ENCODE results near the gene ARHGAP42.

Gene ARHGAP42

DNA sequence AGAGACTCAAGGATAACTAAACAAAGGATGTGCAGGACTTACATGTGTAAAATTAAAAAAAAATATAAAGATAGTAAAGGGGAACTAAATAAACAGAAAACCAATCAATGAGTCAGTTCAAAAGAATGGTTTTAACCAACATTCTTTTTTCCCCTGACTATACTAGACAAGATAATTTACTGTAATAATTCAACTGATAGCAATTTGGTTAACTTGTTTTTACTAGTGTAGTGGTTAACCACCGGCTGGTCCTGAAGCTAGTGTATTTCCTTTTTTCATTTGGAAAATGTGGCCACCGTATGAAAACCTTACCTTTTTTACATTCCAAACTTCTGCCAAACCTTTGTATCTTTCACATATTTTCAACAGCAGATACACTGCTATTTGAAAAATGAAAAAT is 123.1 kb downstream of the ARHGAP42 start:
- H3K4me3 ChIP-seq (ENCODE audit: low read depth, low read length), result no peak overlapping the region
- DNase-seq (ENCODE audit: low read depth), result no peak
- TF ChIP-seq MYC (IDR thresholded peaks at IDR 0.05; ENCODE audit: low read depth, low read length) (no peak), POLR2A (IDR thresholded peaks at IDR 0.05; ENCODE audit: extremely low read depth, insufficient read length) (no peak)
- TF ChIP-seq, protein P1, sequence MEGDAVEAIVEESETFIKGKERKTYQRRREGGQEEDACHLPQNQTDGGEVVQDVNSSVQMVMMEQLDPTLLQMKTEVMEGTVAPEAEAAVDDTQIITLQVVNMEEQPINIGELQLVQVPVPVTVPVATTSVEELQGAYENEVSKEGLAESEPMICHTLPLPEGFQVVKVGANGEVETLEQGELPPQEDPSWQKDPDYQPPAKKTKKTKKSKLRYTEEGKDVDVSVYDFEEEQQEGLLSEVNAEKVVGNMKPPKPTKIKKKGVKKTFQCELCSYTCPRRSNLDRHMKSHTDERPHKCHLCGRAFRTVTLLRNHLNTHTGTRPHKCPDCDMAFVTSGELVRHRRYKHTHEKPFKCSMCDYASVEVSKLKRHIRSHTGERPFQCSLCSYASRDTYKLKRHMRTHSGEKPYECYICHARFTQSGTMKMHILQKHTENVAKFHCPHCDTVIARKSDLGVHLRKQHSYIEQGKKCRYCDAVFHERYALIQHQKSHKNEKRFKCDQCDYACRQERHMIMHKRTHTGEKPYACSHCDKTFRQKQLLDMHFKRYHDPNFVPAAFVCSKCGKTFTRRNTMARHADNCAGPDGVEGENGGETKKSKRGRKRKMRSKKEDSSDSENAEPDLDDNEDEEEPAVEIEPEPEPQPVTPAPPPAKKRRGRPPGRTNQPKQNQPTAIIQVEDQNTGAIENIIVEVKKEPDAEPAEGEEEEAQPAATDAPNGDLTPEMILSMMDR (IDR thresholded peaks at IDR 0.05; ENCODE audit: low read depth, low read length), result no peak
- TF ChIP-seq, protein P2, sequence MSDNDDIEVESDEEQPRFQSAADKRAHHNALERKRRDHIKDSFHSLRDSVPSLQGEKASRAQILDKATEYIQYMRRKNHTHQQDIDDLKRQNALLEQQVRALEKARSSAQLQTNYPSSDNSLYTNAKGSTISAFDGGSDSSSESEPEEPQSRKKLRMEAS (IDR thresholded peaks at IDR 0.05; ENCODE audit: low read depth, low read length), result no peak

DNA sequence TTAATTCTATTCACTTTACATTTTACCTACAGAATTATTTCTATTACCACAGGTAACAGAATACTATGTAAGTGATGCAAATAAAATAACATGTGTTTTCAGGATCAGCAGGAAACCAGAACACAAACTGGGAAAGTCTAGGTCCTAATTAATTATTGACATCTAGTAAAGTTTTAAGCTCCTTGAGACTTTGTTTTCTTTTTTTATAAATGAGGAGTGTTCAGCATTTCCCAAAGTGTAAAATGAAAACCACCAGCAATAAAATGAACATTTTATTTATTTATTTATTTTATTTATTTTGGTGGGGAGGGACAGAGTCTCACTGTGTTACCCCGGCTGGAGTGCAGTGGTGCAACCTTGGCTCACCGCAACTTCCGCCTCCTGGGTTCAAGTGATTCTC is 123.6 kb downstream of the ARHGAP42 start:
- TF ChIP-seq, protein P1 (IDR thresholded peaks at IDR 0.05; ENCODE audit: low read depth, low read length), result no peak
- TF ChIP-seq POLR2A (IDR thresholded peaks at IDR 0.05; ENCODE audit: extremely low read depth, insufficient read length) (no peak), MYC (IDR thresholded peaks at IDR 0.05; ENCODE audit: low read depth, low read length) (no peak)
- TF ChIP-seq, protein P2 (IDR thresholded peaks at IDR 0.05; ENCODE audit: low read depth, low read length), result no peak
- H3K4me3 ChIP-seq (ENCODE audit: low read depth, low read length), result no peak overlapping the region
- DNase-seq (ENCODE audit: low read depth), result no peak

DNA sequence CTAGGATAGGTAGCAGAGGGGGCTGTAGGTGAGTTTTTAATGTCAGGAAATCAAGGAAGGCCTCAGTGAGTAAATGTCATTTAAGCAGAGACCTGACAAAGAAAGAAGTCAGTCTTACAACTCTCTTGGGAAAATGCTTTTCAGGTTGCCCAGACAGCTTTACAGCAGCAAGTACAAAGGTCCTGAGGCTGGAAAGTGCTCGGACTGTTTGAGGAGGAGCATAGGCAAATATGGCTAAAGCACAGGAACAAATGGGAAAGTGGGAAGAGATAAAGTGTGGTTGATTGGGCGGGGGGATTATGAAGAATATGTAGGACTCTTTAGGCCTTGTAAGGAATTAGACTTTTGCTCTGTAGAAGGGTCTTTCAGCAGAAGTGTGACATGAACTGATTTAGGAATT is 125.4 kb downstream of the ARHGAP42 start:
- TF ChIP-seq POLR2A (IDR thresholded peaks at IDR 0.05; ENCODE audit: extremely low read depth, insufficient read length), result no peak
- no peak overlapping the region for H3K4me3 ChIP-seq (ENCODE audit: low read depth, low read length)
- no peak for DNase-seq (ENCODE audit: low read depth)

DNA sequence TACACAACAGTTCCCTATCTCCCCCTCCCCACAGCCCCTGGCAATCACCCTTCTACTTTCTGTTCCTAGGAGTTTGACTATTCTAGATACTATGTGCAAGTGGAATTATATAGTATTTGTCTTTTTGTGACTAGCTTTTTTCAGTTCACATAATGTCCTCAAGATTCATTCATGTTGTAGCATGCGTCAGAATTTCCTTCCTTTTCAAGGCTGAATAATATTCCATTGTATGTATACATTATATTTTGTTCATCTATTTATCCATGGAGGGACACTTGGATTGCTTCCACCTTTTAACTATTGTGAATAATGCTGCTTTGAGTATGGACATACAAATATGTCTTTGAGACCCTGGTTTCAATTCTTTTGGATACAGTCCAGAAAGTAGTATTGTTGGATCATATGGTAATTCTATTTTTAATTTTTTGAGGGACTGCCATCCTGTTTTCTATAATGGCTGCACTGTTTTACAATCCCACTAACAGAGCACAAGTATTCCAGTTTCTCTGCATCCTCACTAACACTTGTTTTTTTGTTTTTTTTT is 128.8 kb downstream of the ARHGAP42 start:
- TF ChIP-seq, protein P1 (IDR thresholded peaks at IDR 0.05; ENCODE audit: low read depth, low read length), result no peak
- TF ChIP-seq, protein P2 (IDR thresholded peaks at IDR 0.05; ENCODE audit: low read depth, low read length), result no peak
- TF ChIP-seq MYC (IDR thresholded peaks at IDR 0.05; ENCODE audit: low read depth, low read length), result no peak
- TF ChIP-seq POLR2A (IDR thresholded peaks at IDR 0.05; ENCODE audit: extremely low read depth, insufficient read length), result no peak
- no peak overlapping the region for H3K4me3 ChIP-seq (ENCODE audit: low read depth, low read length)
- no peak for DNase-seq (ENCODE audit: low read depth)

DNA sequence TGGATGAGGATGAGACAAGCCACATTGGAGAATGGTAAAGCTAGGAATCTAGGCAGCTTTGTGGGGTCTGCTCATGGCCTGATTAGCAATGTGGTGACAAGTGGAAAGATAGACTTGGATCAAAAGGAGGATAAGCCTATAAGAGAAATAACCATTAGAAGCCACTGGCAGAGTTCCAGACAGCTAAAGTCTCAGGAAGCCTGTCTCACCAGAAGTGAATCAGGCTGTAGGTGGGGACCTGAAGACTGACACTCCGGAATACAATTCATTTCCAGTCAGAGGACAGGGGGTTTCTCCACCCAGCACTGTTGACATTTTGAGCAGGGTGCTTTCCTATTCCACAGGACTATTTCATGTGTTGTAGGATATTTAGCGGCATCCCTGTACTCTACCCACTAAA is 129.7 kb downstream of the ARHGAP42 start:
- no peak overlapping the region for H3K4me3 ChIP-seq (ENCODE audit: low read depth, low read length)
- TF ChIP-seq, protein P2 (IDR thresholded peaks at IDR 0.05; ENCODE audit: low read depth, low read length), result no peak
- TF ChIP-seq POLR2A (IDR thresholded peaks at IDR 0.05; ENCODE audit: extremely low read depth, insufficient read length) (no peak), MYC (IDR thresholded peaks at IDR 0.05; ENCODE audit: low read depth, low read length) (no peak)
- TF ChIP-seq, protein P1 (IDR thresholded peaks at IDR 0.05; ENCODE audit: low read depth, low read length), result no peak
- no peak for DNase-seq (ENCODE audit: low read depth)

DNA sequence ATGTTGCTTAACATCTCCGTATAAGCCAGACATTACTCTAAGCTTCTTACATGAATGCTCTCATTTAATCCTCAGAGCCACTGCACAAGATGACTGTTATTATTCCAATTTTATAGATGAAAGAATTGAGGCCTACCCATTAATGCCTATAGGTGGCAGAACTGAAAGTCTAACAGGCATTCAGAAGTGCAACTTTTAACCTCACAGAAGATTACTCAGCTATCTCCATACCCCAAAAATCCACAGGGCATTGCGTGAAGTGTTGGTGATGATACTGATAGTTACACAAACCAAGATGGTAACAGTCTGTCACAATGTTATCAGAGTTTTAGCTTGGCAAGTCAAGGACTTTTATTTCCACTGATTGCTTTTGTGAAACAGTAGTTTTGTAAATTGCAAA is 130.5 kb downstream of the ARHGAP42 start:
- DNase-seq (ENCODE audit: low read depth), result no peak
- TF ChIP-seq, protein P2 (IDR thresholded peaks at IDR 0.05; ENCODE audit: low read depth, low read length), result no peak
- TF ChIP-seq, protein P1 (IDR thresholded peaks at IDR 0.05; ENCODE audit: low read depth, low read length), result no peak
- TF ChIP-seq POLR2A (IDR thresholded peaks at IDR 0.05; ENCODE audit: extremely low read depth, insufficient read length) (no peak), MYC (IDR thresholded peaks at IDR 0.05; ENCODE audit: low read depth, low read length) (no peak)
- no peak overlapping the region for H3K4me3 ChIP-seq (ENCODE audit: low read depth, low read length)
